ENCODE data around the gene SMCO2.
A peak's percentile ranks its signal among the peaks of the same experiment; 100 is the strongest.

The SMCO2 gene

GRCh38 chr12:27455589-27455988 lies 9.1 kb downstream of the SMCO2 start:
- DNase-seq, result no peak

GRCh38 chr12:27456618-27457017 lies 10.1 kb downstream of the SMCO2 start:
- DNase-seq, result no peak

GRCh38 chr12:27460471-27460978 lies 14.0 kb downstream of the SMCO2 start:
- peak; percentile 6 for DNase-seq

- DNase-seq, result no peak
Measured at GRCh38 chr12:27462151-27462694, 15.7 kb downstream of the SMCO2 start.

GRCh38 chr12:27462851-27463250 lies 16.3 kb downstream of the SMCO2 start:
- no peak for DNase-seq

GRCh38 chr12:27463511-27464219 lies 17.1 kb downstream of the SMCO2 start:
- no peak for DNase-seq

- DNase-seq, result no peak
Measured at GRCh38 chr12:27464220-27464554, 17.7 kb downstream of the SMCO2 start.

GRCh38 chr12:27467641-27468040 lies 21.1 kb downstream of the SMCO2 start:
- DNase-seq, result no peak

GRCh38 chr12:27468241-27468640 lies 21.7 kb downstream of the SMCO2 start:
- no peak for DNase-seq

- DNase-seq, result no peak
Measured at GRCh38 chr12:27469176-27469736, 22.7 kb downstream of the SMCO2 start.

- DNase-seq, result no peak
Measured at GRCh38 chr12:27472604-27473003, 26.1 kb downstream of the SMCO2 start.

GRCh38 chr12:27474344-27474743 lies 27.8 kb downstream of the SMCO2 start:
- no peak for DNase-seq

- DNase-seq, result no peak
Measured at GRCh38 chr12:27477049-27477448, 30.5 kb downstream of the SMCO2 start.

- DNase-seq, result no peak
Measured at GRCh38 chr12:27478949-27479348, 32.4 kb downstream of the SMCO2 start.

- DNase-seq, result no peak
Measured at GRCh38 chr12:27480016-27480415, 33.5 kb downstream of the SMCO2 start.

- DNase-seq, result no peak
Measured at GRCh38 chr12:27486961-27487360, 40.4 kb downstream of the SMCO2 start.

- DNase-seq, result no peak
Measured at GRCh38 chr12:27488479-27488878, 41.9 kb downstream of the SMCO2 start.

GRCh38 chr12:27491226-27491625 lies 44.7 kb downstream of the SMCO2 start:
- no peak for DNase-seq

- DNase-seq, result no peak
Measured at GRCh38 chr12:27493260-27493940, 46.9 kb downstream of the SMCO2 start.

- DNase-seq, result no peak
Measured at GRCh38 chr12:27497446-27497845, 50.9 kb downstream of the SMCO2 start.

GRCh38 chr12:27498149-27498548 lies 51.6 kb downstream of the SMCO2 start:
- DNase-seq, result no peak

GRCh38 chr12:27498761-27499160 lies 52.2 kb downstream of the SMCO2 start:
- no peak for DNase-seq

- no peak for DNase-seq
Measured at GRCh38 chr12:27499377-27499776, 52.8 kb downstream of the SMCO2 start.

- DNase-seq, result no peak
Measured at GRCh38 chr12:27500546-27500945, 54.0 kb downstream of the SMCO2 start.

Measured in activated naive CD4-positive, alpha-beta T cell treated with Interleukin-2 at 50 U/mL for 16 hours (primary cell).